Measurements from ENCODE around the gene SMYD3.

SMYD3 gene

DNA sequence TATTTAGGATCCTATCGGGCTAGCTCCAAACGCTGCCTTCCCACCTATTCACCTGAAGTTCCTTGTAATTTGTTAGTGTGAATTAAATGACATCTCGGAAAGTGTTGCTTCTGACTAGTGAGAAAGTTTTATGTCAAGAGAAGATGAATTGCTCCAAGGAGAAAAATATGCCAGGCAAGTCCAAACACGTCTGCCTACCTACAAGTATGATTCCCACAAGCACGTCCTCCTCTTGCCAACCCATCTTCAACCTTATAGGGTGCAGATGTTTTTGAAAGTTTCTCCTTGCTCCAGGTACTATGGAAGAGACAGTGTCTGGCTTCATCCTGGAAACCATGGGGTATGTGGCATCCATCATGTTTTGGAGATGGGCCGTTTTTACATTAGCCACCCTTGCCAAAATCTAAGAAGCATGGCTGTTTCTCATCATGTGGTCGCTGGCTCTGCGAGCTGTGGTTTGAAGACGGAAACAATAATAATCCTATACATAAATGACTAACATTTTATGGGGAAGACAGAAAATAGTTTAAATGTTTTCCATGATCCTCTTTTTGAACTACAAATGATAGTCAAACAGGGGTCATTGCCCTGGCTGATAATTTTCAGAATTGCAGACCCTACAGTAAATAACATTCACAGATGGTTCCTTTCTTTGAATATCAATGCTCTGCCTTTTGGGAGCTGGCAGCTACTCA is 505.8 kb downstream of the SMYD3 start:
- no peak for DNase-seq

DNA sequence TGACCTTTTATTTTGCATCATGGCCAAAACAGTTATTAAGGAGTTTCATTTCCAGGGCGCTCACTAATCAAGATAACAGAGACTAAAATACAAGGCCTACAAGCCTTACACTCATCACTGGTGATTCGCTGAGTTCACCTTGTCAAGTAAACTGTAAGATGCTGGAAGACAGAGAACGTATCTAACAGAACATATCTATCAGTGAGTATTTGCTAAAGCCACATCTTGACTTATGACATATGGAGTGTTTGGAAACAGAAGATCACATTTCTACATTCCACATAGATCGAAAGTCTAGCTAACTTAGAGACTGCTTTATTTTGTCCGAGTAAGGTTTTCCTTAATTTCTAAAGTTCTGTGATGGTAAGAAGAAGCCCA is 506.5 kb downstream of the SMYD3 start:
- no peak for DNase-seq

- no peak for DNase-seq
Observed at GRCh38 chr1:245999697-246000637, 507.1 kb downstream of the SMYD3 start.

DNA sequence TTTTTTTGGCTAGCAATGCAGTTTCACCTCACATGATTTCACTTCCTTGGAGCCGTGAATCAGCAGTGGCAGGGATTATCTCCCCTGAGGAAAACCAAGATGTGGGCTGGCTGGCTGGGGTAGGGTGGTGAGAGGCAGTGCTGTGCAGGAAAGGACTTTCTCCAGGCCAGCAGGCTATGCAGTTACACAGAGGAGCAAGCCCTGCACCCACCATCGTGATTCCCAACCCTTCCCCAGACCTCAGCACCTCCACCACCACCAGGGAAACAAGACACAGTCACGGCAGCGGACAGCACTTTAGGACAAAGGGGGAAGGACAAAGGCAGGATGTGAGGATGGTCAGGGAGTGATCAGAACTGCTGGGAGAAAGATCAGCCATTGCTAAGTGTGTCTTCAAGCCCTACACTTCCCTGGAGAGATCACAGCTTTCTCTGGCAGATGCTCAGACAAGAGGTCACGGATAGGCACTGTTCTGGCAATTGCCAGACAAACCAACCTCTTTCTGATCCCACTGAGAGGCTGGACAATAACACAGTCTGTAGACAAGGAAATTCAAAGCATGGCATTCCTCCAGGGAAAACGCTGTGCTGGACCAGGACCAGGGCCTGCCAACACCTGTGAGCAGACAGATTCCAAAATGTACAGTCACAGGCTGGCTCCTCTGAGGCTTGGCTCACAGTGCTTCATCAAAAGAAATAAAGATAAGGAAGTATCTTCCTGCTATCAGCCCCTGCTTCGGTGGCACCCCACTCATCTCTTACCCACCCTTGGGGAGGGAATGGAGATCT is 509.4 kb downstream of the SMYD3 start:
- DNase-seq = no peak

DNA sequence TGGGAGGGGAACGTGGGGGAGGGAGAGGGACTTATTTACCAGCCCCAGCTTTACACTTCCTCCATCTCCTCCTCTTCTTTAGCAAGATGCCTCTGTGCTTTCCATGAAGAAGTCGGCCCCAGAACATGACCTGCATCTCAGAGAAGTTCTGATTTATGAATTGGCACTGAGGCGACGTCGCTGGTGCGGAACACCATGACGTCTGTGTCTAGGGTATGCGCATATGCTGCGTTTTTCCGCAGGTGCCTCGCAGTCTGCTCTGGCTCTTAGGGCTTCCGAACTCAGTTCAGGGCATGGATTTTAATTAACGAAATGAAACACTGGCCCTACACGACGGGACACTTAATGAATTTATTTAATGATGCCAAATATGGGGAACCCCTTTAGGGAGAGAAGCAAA is 510.3 kb downstream of the SMYD3 start:
- peak; percentile 15 for DNase-seq

- no peak for DNase-seq
Observed at GRCh38 chr1:245995474-245995873, 511.6 kb downstream of the SMYD3 start.

GRCh38 chr1:245991266-245991665 is 515.8 kb downstream of the SMYD3 start:
- DNase-seq = no peak

- no peak for DNase-seq
Observed at GRCh38 chr1:245990315-245991022, 516.6 kb downstream of the SMYD3 start.

GRCh38 chr1:245988393-245989078 is 518.5 kb downstream of the SMYD3 start:
- no peak for DNase-seq

- DNase-seq = no peak
Observed at GRCh38 chr1:245987997-245988392, 519.1 kb downstream of the SMYD3 start.

GRCh38 chr1:245987577-245987976 is 519.5 kb downstream of the SMYD3 start:
- no peak for DNase-seq

GRCh38 chr1:245987219-245987545 is 519.9 kb downstream of the SMYD3 start:
- DNase-seq = no peak

GRCh38 chr1:245986404-245987218 is 520.5 kb downstream of the SMYD3 start:
- no peak for DNase-seq

- DNase-seq = no peak
Observed at GRCh38 chr1:245984390-245985155, 522.5 kb downstream of the SMYD3 start.

- no peak for DNase-seq
Observed at GRCh38 chr1:245983294-245983967, 523.6 kb downstream of the SMYD3 start.

- no peak for DNase-seq
Observed at GRCh38 chr1:245979589-245979988, 527.5 kb downstream of the SMYD3 start.

- no peak for DNase-seq
Observed at GRCh38 chr1:245978915-245979314, 528.2 kb downstream of the SMYD3 start.

DNA sequence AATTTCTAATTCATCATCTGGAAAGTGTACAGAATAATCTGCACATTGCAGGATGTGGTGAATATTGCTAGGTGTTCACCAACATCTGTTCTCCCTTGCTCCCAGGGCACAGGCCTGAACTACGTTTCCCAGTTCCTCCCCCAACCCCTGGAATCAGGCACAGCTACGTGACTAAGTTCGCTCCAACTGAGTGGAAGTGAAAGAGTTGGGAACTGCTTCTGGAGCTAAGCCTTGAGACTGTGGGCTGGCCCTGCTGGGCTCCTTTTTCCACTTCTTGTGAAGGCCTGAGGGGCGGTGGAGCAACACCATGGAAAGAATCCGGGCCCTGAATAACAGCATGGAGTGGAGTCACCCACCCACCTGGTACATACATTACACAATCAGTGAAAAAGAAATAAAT is 534.6 kb downstream of the SMYD3 start:
- no peak for DNase-seq

DNA sequence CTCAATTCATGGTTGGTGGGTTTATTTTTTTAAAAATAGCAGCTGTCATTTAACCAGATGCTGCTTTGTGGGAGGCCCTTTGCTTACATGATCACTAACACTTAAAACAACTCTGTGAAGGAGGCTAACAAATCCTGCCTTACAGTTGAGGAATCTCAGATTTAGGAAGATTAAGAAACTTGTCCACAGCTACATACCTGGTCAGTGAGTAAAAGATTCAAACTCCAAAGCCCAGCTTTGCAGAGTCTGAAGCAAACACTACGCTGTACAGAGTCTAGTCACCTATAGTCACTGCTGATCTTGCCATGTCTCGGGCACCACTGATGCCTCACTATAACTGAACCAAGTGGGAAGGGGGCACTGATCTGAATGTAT is 535.4 kb downstream of the SMYD3 start:
- DNase-seq = no peak
